ENCODE data around the gene TNIP3.

TNIP3 gene

GRCh38 chr4:121189326-121190215, 25.4 kb upstream of the TNIP3 start:
- no peak for TF ChIP-seq REST (IDR thresholded peaks at IDR 0.05; ENCODE audit: insufficient read depth in 1 of 2, low read depth in 2 of 2, low read length in 2 of 2)
- no peak for TF ChIP-seq POLR2AphosphoS5 (IDR thresholded peaks at IDR 0.05; ENCODE audit: low read depth, low read length)
- TF ChIP-seq FOXP2 (optimal IDR thresholded peaks at IDR 0.05; ENCODE audit: borderline replicate concordance, extremely low read depth, extremely low read length, insufficient read depth) = no peak
- no peak for TF ChIP-seq TAF1 (IDR thresholded peaks at IDR 0.05; ENCODE audit: borderline replicate concordance, insufficient read depth, low read length)

GRCh38 chr4:121187206-121187605, 23.1 kb upstream of the TNIP3 start:
- TF ChIP-seq FOXP2 (optimal IDR thresholded peaks at IDR 0.05; ENCODE audit: borderline replicate concordance, extremely low read depth, extremely low read length, insufficient read depth) = no peak
- no peak for TF ChIP-seq REST (IDR thresholded peaks at IDR 0.05; ENCODE audit: insufficient read depth in 1 of 2, low read depth in 2 of 2, low read length in 2 of 2)
- no peak for TF ChIP-seq TAF1 (IDR thresholded peaks at IDR 0.05; ENCODE audit: borderline replicate concordance, insufficient read depth, low read length)
- TF ChIP-seq SIN3A (IDR thresholded peaks at IDR 0.05; ENCODE audit: borderline replicate concordance, insufficient read depth, low read length) = no peak
- TF ChIP-seq POLR2AphosphoS5 (IDR thresholded peaks at IDR 0.05; ENCODE audit: low read depth, low read length) = no peak

GRCh38 chr4:121185960-121186359, 21.8 kb upstream of the TNIP3 start:
- TF ChIP-seq POLR2AphosphoS5 (IDR thresholded peaks at IDR 0.05; ENCODE audit: low read depth, low read length) = no peak
- no peak for TF ChIP-seq REST (IDR thresholded peaks at IDR 0.05; ENCODE audit: insufficient read depth in 1 of 2, low read depth in 2 of 2, low read length in 2 of 2)
- TF ChIP-seq FOXP2 (optimal IDR thresholded peaks at IDR 0.05; ENCODE audit: borderline replicate concordance, extremely low read depth, extremely low read length, insufficient read depth) = no peak
- TF ChIP-seq SIN3A (IDR thresholded peaks at IDR 0.05; ENCODE audit: borderline replicate concordance, insufficient read depth, low read length) = no peak
- no peak for TF ChIP-seq TAF1 (IDR thresholded peaks at IDR 0.05; ENCODE audit: borderline replicate concordance, insufficient read depth, low read length)

GRCh38 chr4:121183989-121184388, 19.9 kb upstream of the TNIP3 start:
- no peak for TF ChIP-seq FOXP2 (optimal IDR thresholded peaks at IDR 0.05; ENCODE audit: borderline replicate concordance, extremely low read depth, extremely low read length, insufficient read depth)
- TF ChIP-seq POLR2AphosphoS5 (IDR thresholded peaks at IDR 0.05; ENCODE audit: low read depth, low read length) = no peak
- no peak for TF ChIP-seq SIN3A (IDR thresholded peaks at IDR 0.05; ENCODE audit: borderline replicate concordance, insufficient read depth, low read length)
- TF ChIP-seq REST (IDR thresholded peaks at IDR 0.05; ENCODE audit: insufficient read depth in 1 of 2, low read depth in 2 of 2, low read length in 2 of 2) = no peak
- no peak for TF ChIP-seq TAF1 (IDR thresholded peaks at IDR 0.05; ENCODE audit: borderline replicate concordance, insufficient read depth, low read length)

All from PFSK-1 (cell line).